A549 (cell line): ENCODE measurements around the gene ARHGEF16. TPM values are rescaled to one million over a fixed set of nuclear protein-coding genes. Genes with fewer than 3 reads are reported as not detected.

Experiments used
- ATAC-seq, 2 experiments: fragments of 200-7000 bp in 1 of 2; fragments of >200 bp in 1 of 2; cut with Nextera tagmentation in 1 of 2; cut with Tn5 transposase in 1 of 2; 3 replicates each; pipeline versions ENCODE4 v1.8.0 to v1.9.1; 2018 to 2020; ENCODE audit warnings: mild to moderate bottlenecking in 1 of 2, moderate library complexity in 1 of 2
- CTCF ChIA-PET: fragments of 300-600 bp; sonication (Branson Sonifier 250); formaldehyde crosslinking; extraction: SDS; loops from one replicate; lab custom pipeline; 2021; ENCODE audit warnings: antibody characterized with exemption, inconsistent platforms; lab: Yijun Ruan, JAX
- POLR2A ChIA-PET: fragments of 350-600 bp; formaldehyde crosslinking; extraction: SDS; loops from one replicate; lab custom pipeline; 2021; ENCODE audit warnings: antibody characterized with exemption, inconsistent platforms; lab: Yijun Ruan, JAX
- DNase-seq, 2 experiments: peaks; one replicate each; pipeline versions ENCODE4 v3.0.0 to v3.0.0-alpha.2; 2011 to 2016; ENCODE audit warnings: low read depth in 1 of 2, low spot score in 1 of 2
- FAIRE-seq: peaks from 2 replicates; lab custom pipeline; 2011; peaks lifted over from hg19 to GRCh38; lab: Jason Lieb, UNC
- H3K27ac ChIP-seq, 2 experiments: fragments of >200 bp; sonication (Bioruptor Twin); formaldehyde crosslinking; 3 replicates each; pipeline ENCODE4 v1.5.1; 2016 to 2017
- H3K4me1 ChIP-seq: fragments of >200 bp; sonication (Bioruptor Twin); formaldehyde crosslinking; 3 replicates; pipeline ENCODE4 v1.6.1; 2016
- H3K4me2 ChIP-seq: fragments of >200 bp; sonication (Bioruptor Twin); formaldehyde crosslinking; 3 replicates; pipeline ENCODE4 v1.6.1; 2016
- H3K4me3 ChIP-seq: fragments of >200 bp; sonication (Bioruptor Twin); formaldehyde crosslinking; 3 replicates; pipeline ENCODE4 v1.5.1; 2016
- H3K9me3 ChIP-seq: fragments of >200 bp; sonication (Bioruptor Twin); formaldehyde crosslinking; 3 replicates; pipeline ENCODE4 v1.6.1; 2016
- CEBPB ChIP-seq, 2 experiments: fragments of >200 bp in 1 of 2; sonication (Bioruptor Twin) in 1 of 2; formaldehyde crosslinking in 1 of 2; IDR thresholded peaks; 2 replicates each; pipeline ENCODE4 v1.6.1; 2012 to 2016
- CTCF ChIP-seq: fragments of >200 bp; sonication (Bioruptor Twin); formaldehyde crosslinking; IDR thresholded peaks from 3 replicates; pipeline ENCODE4 v1.5.1; 2016
- EHF ChIP-seq: fragments of 250-450 bp; sonication (Bioruptor Pico); IDR thresholded peaks from 2 replicates; pipeline ENCODE4 v1.5.0; 2020; ENCODE audit warnings: mild to moderate bottlenecking
- EP300 ChIP-seq, 2 experiments: fragments of >200 bp; sonication (Bioruptor Twin); formaldehyde crosslinking; IDR thresholded peaks; 2 replicates in 1 of 2; 3 replicates in 1 of 2; pipeline ENCODE4 v1.6.1; 2016 to 2017
- HDAC2 ChIP-seq: fragments of 200-600 bp; sonication (generic); IDR thresholded peaks from 2 replicates; pipeline ENCODE4 v1.6.1; 2016
- HMGXB4 ChIP-seq: fragments of 250-450 bp; sonication (Bioruptor Pico); IDR thresholded peaks from 2 replicates; pipeline ENCODE4 v1.5.0; 2021; ENCODE audit warnings: mild to moderate bottlenecking, moderate library complexity, borderline replicate concordance
- HOXA7 ChIP-seq: fragments of 250-450 bp; sonication (Bioruptor Pico); IDR thresholded peaks from 2 replicates; pipeline ENCODE4 v1.5.0; 2020; ENCODE audit warnings: mild to moderate bottlenecking, moderate library complexity
- HOXB13 ChIP-seq: fragments of 250-450 bp; sonication (Bioruptor Pico); IDR thresholded peaks from 2 replicates; pipeline ENCODE4 v1.5.0; 2020; ENCODE audit warnings: low read depth, mild to moderate bottlenecking, moderate library complexity
- KDM1A ChIP-seq: fragments of 200-600 bp; sonication (generic); IDR thresholded peaks from 2 replicates; pipeline ENCODE4 v1.6.1; 2016; ENCODE audit warnings: low read depth, mild to moderate bottlenecking
- KDM5A ChIP-seq: fragments of 200-600 bp; sonication (generic); IDR thresholded peaks from 2 replicates; pipeline ENCODE4 v1.6.1; 2016; ENCODE audit warnings: antibody characterized with exemption, mild to moderate bottlenecking
- NPAS2 ChIP-seq: fragments of 250-450 bp; sonication (Bioruptor Pico); IDR thresholded peaks from 2 replicates; pipeline ENCODE4 v1.8.0; 2022; ENCODE audit warnings: mild to moderate bottlenecking, moderate library complexity, borderline replicate concordance
- NR3C1 ChIP-seq: fragments of >200 bp; sonication (Bioruptor Twin); formaldehyde crosslinking; IDR thresholded peaks from 3 replicates; pipeline ENCODE4 v1.6.1; 2017
- POLR2AphosphoS2 ChIP-seq: conservative IDR thresholded peaks from 2 replicates; pipeline ENCODE4 v1.6.1; 2012; ENCODE audit warnings: low read length, improper control_type of control experiment, inconsistent platforms
- RAD21 ChIP-seq, 2 experiments: fragments of >200 bp in 1 of 2; sonication (Bioruptor Twin) in 1 of 2; formaldehyde crosslinking in 1 of 2; IDR thresholded peaks in 1 of 2; conservative IDR thresholded peaks in 1 of 2; 2 replicates in 1 of 2; 3 replicates in 1 of 2; pipeline ENCODE4 v1.6.1; 2012 to 2018; ENCODE audit warnings: inconsistent platforms in 1 of 2
- RFX5 ChIP-seq: fragments of 450-650 bp; IDR thresholded peaks from 2 replicates; pipeline ENCODE4 v1.7.1; 2014; ENCODE audit warnings: antibody characterized with exemption, mild to moderate bottlenecking, moderate library complexity
- SMC3 ChIP-seq: fragments of >200 bp; sonication (Bioruptor Twin); formaldehyde crosslinking; IDR thresholded peaks from 3 replicates; pipeline ENCODE4 v1.6.1; 2018; ENCODE audit warnings: inconsistent platforms
- ZFP36 ChIP-seq: fragments of 450-650 bp; IDR thresholded peaks from 2 replicates; pipeline ENCODE4 v1.6.1; 2014; ENCODE audit warnings: borderline replicate concordance; ENCODE audit not compliant: partially characterized antibody
- ZNF302 ChIP-seq: fragments of 250-450 bp; sonication (Bioruptor Pico); IDR thresholded peaks from 2 replicates; pipeline ENCODE4 v1.9.0; 2021; ENCODE audit warnings: inconsistent platforms, mild to moderate bottlenecking, moderate library complexity
- WGBS: methylation state at CpG from one replicate; pipeline ENCODE4 v1.1.6; 2017; ENCODE audit errors: missing lambda C conversion rate; 5-methylcytosine and 5-hydroxymethylcytosine counted together
- polyA plus RNA-seq, 4 experiments: library from polyadenylated mRNA; depleted of rRNA in 3 of 4; stranded (reverse); fragments of >200 nt; fragmentation: RNase III in 1 of 4; extraction: RNeasy Plus Mini Kit Qiagen cat#74134 plus additional on column Dnase treatment in 1 of 4; gene quantifications; 2 replicates in 3 of 4; 3 replicates in 1 of 4; pipeline ENCODE4 v1.2.3, GENCODE V29; 2011 to 2017

Gene ARHGEF16
- polyA plus RNA-seq, 2 of the 4 experiments (the other 2 are of a cell fraction) = 1.4 to 3.2 TPM

GRCh38 chr1:3444736-3445135 is 9.7 kb upstream of the ARHGEF16 start:
- TF ChIP-seq EHF (CRISPR knock-in tag) = no peak
- no peak for TF ChIP-seq NR3C1
- no peak for TF ChIP-seq RFX5
- no peak for TF ChIP-seq HOXA7
- TF ChIP-seq POLR2AphosphoS2 = no peak
- TF ChIP-seq CTCF = no peak
- TF ChIP-seq SMC3 = no peak
- TF ChIP-seq ZFP36 = no peak
- TF ChIP-seq NPAS2 = no peak
- TF ChIP-seq KDM1A = no peak
- no peak for TF ChIP-seq KDM5A
- no peak for TF ChIP-seq ZNF302 (CRISPR knock-in tag)
- TF ChIP-seq HOXB13 (CRISPR knock-in tag) = no peak
- TF ChIP-seq HMGXB4 (CRISPR knock-in tag) = no peak
- WGBS = 16% methylated on average over 5 of the region's 10 CpGs
- CTCF ChIA-PET = interaction anchor here (0.8 to 1.5 kb wide), 5 partner anchors 8 to 280 kb away, joined by 3 to 12 read pairs (median 3); no protein-coding TSS in a partner anchor

GRCh38 chr1:3450202-3450863 is 4.1 kb upstream of the ARHGEF16 start:
- 42% methylated on average over 9 of the region's 9 CpGs for WGBS
- DNase-seq = no peak
- no peak overlapping the region for H3K27ac ChIP-seq
- no peak for FAIRE-seq
- no peak overlapping the region for H3K4me2 ChIP-seq
- no peak for TF ChIP-seq CEBPB (IDR thresholded peaks at IDR 0.05)
- TF ChIP-seq HOXB13 (CRISPR knock-in tag) = no peak
- no peak for TF ChIP-seq RAD21 (conservative IDR thresholded peaks at IDR 0.05 in 1 of 2, IDR thresholded peaks at IDR 0.05 in 1 of 2)
- TF ChIP-seq CTCF = no peak
- no peak for TF ChIP-seq HDAC2
- no peak for TF ChIP-seq EP300 (IDR thresholded peaks at IDR 0.05)
- no peak for ATAC-seq
- CTCF ChIA-PET = interaction anchor here (0.9 to 3.9 kb wide), 4 partner anchors 22 to 840 kb away, joined by 3 to 102 read pairs (median 4); partner anchors contain the start of gene TPRG1L
- POLR2A ChIA-PET = no interaction called here
- H3K4me1 ChIP-seq = peaks cover 9% of the 10 kb centered on the region; the same call in 1 of the 3 replicates
- no peak overlapping the region for H3K4me3 ChIP-seq
- H3K9me3 ChIP-seq = no peaks in the 10 kb centered on the region; the same call in 2 of the 3 replicates

More at GRCh38 chr1:3444736-3445135, 9.7 kb upstream of the ARHGEF16 start:
- H3K4me3 ChIP-seq = no peak overlapping the region
- POLR2A ChIA-PET = no interaction called here
- H3K4me2 ChIP-seq = no peak overlapping the region
- DNase-seq (no peak), FAIRE-seq (no peak), ATAC-seq (no peak)
- no peak overlapping the region for H3K27ac ChIP-seq
- H3K9me3 ChIP-seq = no peaks in the 10 kb centered on the region; the same call in 2 of the 3 replicates
- no peaks in the 10 kb centered on the region for H3K4me1 ChIP-seq
